HG02885 (cell line): ENCODE results near the gene CTCF.
"Not testable (repeated sequence)": the region's sequence is repeated elsewhere in the genome, so short reads cannot be mapped to it uniquely, and the experiment has no call there.

Source experiments
- ATAC-seq: cut with Tn5 transposase; IDR thresholded peaks from one replicate; pipeline ENCODE4 v1.9.1; 2021; ENCODE audit warnings: mild to moderate bottlenecking; ENCODE audit not compliant: unreplicated experiment, poor library complexity

Gene CTCF, protein sequence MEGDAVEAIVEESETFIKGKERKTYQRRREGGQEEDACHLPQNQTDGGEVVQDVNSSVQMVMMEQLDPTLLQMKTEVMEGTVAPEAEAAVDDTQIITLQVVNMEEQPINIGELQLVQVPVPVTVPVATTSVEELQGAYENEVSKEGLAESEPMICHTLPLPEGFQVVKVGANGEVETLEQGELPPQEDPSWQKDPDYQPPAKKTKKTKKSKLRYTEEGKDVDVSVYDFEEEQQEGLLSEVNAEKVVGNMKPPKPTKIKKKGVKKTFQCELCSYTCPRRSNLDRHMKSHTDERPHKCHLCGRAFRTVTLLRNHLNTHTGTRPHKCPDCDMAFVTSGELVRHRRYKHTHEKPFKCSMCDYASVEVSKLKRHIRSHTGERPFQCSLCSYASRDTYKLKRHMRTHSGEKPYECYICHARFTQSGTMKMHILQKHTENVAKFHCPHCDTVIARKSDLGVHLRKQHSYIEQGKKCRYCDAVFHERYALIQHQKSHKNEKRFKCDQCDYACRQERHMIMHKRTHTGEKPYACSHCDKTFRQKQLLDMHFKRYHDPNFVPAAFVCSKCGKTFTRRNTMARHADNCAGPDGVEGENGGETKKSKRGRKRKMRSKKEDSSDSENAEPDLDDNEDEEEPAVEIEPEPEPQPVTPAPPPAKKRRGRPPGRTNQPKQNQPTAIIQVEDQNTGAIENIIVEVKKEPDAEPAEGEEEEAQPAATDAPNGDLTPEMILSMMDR

DNA sequence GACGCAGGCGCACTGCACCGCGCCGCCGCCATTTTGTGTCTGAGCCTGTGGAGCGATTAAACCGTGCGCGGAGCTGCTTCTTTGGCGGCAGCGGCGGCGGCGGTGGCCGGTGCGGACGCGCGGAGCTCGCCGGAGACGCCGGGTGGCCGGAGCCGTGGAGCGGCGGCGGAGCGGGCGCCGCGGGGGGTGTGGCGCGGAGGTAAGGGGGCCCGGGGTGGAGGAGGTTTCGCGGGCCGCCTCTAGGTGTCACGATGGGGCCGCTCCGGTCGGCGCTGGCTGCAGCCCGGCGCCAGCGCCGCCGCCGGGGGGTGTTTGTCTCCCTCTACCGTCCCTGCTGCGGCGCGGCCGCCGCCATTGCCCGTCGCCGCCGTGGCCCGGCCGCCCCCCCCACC, at the start of gene CTCF:
Gene CTCF, plus strand, starts transcription at position 1 of the 392 bp plus-strand sequence. CDS start 48,307 bp downstream, outside the sequence.
- ATAC-seq: peak; percentile 63

DNA sequence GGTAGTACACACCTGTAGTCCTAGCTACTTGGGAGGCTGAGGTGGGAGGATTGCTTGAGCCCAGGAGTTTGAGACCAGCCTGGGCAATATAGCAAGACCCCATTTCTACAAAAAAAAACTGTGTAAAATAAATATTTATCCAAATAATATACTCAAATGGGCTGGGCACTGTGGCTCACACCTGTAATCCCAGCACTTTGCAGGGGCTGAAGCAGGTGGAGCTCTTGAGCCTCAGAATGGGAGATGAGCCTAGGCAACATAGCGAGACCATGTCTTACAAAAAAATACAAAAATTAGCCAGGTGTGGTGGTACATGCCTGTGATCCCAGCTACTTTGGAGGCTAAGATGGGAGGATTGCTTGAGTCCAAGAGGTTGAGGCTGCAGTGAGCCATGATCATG, 48.4 kb upstream of the CTCF start:
- ATAC-seq: not testable (repeated sequence)

DNA sequence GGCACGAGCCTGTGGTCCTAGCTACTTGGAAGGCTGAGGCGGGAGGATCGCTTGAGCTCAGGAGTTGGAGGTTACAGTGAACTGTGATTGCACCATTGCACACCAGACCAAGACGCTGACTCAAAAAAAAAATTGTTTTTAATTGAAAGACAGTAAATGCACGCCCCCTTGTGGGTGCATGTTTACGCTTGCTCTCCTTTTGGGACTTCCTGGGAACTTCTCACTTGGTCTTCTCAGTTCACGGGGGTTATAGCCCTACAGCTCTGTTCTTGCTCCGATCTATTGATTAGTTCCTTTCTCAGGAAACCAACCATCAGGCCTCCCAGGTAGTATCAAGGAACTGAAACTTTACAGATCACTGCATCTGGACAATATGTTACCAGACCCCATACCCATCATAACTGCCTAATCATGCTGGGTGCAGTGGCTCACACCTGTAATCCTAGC, 47.9 kb upstream of the CTCF start:
- ATAC-seq: peak; percentile 41

DNA sequence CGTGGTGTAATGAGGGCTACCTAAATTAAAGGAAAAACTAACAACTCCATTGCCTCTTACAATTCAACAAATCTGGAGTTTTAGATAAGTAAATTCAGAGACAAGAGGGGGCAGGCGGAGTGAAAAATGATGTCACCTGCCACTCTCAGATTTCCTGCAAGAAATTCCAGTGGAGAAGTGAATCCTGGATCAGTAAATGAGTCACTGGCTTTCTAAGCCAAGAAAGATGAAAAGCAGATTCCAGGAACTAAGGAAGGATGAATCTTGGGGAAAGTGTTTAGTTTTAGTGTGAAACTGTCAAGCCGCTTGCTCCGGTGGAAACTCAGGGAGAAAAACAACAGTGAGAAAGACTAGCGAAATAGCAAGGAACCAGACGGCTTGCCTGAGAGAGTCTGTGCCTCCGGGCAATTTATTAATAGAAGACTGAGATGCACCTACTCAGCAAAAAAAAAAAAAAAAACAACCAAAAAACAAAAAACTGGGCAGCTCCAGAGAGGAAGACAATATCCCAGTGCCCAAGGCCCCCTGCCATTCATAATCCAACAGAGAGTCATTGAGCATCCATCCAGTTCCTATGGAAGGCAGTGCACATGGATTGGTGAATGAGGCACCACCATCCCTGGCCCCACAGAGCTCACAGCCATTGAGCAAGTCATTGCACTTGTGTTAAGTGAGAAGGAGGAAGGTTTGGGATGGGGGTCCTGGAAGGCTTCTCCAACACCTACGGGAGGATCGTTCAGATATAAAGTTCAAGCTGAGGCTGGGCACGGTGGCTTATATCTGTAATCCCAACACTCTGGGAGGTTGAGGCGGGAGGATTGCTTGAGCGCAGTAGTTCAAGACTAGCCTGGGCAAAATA, 45.8 kb upstream of the CTCF start:
- no peak for ATAC-seq

DNA sequence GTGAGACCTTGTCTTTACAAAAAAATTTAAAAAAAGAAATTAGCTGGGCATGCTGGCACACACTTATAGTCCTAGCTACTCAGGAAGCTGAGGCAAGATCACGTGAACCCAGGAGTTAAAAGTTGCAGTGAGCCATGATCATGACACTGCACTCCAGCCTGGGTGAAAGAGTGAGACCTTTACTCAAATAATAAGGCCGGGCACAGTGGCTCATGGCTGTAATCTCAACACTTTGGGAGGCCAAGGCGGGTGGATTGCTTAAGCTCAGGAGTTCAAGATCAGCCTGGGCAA, 45.2 kb upstream of the CTCF start:
- no peak for ATAC-seq

DNA sequence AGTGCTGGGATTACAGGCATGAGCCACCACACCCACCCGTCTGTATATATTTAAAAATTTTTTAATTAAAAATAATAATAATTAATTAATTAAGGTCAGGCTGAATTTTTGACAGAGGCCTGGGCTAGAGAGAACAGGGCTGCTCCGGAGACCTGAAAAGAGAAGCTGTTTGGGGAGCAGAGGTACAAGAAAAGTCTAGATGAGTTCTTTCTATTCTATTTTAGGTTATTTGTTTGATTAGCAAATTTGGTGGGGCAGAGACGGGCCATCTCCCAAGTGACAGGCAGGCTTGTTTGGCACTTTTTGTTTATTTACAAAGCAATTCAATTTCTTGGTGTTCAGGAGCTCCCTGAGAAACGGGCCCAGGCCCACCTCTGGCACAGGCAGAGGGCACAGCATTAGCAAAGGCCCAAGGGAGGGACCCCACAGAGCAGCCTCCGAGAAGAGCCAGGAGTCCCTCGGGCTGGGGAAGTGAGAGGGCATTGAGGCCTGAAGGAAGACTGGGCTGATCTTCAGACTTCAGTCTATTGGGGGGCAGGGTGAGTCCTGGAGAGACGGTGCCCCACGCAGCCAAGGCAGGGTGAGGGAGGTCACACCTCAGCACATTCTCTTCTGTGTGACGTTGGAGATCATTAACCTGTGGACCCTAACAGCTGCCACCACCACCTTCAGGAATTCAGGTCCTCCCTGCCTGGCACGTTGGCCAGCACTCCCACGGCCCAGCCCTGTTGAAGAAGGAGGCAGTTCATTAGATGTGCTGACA, 44.5 kb upstream of the CTCF start:
- peak; percentile 50 for ATAC-seq

DNA sequence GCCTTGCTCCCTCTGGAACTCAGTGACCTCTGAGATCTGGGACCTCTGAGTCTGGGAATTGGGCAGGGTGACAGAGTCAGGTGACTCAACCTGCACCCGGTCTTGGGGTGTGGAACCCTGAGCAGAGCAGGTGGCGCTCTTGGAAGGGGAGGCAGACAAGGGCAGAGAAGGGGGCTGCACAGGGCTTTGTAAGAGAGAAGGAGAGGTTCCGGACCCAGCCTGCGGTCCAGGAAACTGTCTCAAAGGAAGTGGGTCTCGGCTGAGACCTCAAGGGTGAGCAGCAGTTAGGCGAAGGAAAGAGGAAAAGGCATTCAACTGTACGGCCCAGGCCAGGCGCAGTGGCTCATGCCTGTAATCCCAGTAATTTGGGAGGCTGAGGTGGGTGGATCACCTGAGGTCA, 43.6 kb upstream of the CTCF start:
- no peak for ATAC-seq

DNA sequence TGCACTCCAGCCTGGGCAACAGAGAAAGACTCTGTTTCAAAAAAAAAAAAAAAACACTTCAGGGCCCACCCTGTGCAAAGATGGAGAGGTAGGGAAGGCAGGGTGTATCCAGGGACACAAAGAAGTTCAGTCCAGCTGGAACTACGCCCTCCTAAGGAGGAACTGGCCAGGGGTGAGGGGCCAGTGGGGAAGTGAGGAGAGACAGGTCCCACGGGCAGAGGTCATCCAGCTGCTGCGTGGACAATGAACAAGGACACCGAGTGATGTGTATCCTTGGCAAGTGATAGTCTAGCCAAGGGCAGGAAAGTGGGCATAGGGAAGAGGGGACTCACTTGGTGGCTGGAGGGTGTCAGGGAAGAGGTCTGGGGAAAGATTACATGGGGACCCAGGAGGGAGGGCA, 43.1 kb upstream of the CTCF start:
- ATAC-seq: no peak

DNA sequence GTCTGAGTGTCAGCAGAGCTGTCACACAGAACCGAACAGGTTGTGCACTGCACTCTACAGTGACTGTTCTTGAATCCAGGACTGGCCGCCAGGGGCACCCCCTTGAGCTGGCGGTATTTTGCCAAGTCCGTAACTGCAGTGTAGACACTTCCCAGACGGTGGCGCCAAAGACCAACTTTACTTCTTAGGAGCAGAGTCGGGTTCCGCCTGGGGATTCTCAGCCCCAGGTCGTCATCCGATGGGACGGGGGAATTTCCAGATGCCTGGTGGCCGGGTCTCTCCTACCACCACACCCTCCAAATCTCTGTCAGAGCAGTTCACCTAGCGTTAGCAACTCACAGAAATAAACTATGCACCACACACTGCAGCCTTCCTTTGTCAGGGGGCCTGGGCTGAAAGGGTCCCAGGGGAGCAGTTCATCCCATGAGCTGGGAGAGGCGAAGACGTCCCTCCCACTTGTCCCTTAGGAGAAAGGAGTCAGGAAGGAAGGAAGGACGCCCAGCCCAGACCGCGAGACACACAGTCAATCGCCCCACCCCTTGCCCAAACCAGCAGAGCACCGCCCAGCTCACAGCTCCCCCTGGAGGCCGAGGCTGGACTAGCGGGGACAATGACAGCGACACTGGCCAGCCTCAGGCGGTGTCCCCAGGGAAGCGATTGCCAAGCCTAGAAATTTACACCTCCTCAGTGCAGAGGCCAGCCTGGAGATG, 41.1 kb upstream of the CTCF start:
- peak; percentile 73 for ATAC-seq

DNA sequence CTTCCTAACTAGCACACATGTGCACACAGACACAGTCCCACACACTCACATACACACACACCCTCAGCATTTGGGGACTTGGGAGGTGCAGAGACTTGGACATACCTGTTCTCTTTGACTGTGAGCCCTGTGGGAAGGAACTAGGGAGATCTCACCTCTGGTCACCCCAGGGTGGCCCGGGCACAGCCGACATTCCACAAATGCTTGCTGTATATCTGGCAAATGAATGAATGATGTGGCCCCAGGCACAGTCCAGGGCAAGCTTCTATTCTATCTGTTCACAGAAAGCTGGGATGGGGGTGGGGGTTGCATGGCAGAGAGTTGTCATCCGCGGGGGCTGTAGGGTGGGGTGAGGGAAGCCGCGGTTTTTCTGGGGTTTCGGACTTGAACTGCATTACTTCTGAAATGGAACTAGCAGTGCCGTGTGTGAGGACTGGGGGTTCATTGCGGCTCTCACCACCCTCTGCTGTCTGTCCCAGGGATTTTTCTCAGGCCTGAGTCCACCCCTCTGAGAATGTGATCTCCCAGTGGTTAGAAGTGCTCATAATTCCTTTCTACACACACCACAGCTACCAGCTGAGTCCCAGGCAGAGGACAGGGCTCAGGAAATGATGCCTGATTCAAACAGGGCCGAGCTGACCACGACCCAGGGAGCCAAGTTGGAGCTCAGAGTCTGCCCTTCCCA, 37.0 kb upstream of the CTCF start:
- no peak for ATAC-seq

DNA sequence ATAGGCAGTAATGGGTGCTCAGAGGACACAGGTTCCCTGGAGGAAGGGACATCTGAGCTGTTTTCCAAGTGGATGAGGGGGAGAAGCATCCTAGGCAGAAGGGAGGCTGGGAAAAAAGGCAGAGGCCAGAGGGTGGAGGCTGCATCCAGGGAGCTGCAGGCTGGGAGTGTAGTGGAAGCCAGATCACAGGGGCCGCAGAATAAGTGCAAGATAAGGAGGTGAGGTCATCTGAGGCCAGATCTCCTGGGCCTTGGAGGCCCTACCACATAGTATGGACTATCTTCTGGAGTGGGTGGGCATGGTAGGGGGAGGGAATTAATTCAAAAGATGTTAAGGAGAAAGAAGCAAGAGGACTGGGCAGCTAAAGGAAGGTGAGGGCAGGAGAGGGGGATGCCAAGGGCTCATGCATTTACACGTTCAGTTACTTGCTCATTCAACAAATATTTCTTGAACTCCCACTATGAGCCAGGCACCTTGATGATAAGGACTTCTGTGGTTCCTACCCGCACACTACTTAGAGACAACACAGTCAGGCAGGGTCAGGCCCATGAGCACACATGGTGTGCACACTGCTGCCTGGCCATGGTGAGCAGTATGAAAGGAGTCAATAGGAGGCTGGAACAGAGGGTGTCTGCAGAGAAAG, 36.1 kb upstream of the CTCF start:
- no peak for ATAC-seq

DNA sequence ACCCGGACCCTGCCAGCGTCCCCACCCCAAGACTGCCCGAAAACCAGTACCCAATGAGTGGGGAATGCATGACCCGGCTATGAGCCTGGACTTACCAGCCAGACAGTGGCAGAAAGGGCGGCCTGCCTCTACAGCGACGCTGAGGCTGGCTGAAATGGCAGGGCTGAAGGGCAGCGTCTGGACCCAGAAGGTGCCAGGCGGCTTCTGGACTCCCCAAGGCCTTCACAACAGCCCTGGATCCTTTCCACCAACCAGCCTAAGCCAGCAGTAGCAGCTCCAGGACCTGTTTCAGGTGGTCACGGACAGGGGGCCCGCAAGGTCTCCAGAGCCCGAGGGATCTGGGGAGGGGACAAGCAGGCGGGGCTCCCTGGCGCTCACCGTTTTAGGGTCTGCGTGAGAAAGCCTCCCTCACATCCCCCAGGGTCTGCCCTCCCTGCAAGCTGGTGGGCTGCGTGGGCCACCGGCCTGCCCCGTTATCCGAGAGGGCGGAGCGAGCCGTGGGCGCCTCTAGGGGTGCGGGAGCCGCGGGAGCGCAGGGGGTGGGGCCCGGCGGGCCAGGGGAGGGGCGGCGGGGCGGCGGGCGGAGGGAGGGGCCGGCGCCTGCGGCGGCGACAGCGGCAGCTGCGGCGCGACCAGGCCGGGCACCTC, 34.0 kb upstream of the CTCF start, which contains the start of gene RIPOR1:
Gene RIPOR1, plus strand, starts transcription at position 608 of the 648 bp plus-strand sequence. CDS start 9,618 bp downstream, outside the sequence.
- ATAC-seq: peak; percentile 52

DNA sequence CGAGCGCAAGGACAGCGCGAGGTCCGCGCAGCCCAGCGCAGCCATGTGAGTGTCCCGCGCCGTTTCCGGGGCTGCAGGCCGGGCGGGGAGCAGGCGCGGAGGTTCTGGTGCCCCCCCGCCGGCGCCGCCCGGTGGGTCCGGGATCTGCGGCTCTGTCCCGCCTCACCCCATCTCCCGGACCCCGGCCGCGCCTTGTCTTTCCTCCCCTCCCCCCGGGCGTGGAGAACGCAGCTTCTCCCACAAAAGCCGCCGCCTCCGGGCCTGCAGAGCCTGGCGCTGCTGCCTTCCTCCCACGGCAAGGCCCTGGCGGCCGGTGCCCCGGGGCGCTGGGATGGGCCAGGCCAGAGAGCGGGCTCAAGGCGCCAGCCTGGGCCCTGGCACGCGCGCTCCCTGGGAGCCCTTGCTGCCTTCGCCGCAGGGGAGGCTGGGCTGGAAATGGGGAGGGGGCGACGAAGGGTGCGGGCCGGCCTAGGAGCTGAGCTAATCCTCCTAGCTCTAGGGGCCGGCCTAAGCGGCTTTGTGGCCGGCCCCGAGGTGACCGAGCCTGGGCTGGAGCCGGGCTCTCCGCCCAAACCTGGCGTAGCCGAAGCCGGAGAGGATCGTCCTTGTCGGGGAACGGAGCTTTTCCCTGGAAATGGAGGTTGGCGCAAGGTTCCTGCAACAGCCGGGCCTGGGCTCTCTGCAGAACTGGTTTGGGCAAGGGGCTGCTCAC, 33.3 kb upstream of the CTCF start:
- peak; percentile 21 for ATAC-seq

DNA sequence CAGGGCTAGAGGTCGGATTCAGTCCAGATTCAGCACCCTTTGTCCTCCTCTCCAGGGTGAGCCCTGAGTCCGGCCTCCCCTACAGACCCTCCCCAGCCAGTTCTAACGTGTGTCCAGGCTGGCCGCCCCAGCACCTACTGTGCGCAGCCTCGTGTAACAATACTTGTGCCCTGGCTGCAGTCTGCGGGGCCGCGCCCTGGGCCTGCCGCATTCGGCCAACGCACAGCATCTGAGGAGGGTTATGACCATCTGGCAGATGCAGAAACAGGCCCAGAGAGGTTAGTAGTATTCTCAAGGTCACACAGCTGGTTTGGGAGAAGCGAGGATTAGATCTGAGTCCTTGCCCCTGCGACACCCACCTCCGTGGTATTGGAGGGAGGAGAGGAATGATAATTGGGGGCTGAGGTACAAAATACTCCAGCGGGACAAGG, 32.7 kb upstream of the CTCF start:
- no peak for ATAC-seq

DNA sequence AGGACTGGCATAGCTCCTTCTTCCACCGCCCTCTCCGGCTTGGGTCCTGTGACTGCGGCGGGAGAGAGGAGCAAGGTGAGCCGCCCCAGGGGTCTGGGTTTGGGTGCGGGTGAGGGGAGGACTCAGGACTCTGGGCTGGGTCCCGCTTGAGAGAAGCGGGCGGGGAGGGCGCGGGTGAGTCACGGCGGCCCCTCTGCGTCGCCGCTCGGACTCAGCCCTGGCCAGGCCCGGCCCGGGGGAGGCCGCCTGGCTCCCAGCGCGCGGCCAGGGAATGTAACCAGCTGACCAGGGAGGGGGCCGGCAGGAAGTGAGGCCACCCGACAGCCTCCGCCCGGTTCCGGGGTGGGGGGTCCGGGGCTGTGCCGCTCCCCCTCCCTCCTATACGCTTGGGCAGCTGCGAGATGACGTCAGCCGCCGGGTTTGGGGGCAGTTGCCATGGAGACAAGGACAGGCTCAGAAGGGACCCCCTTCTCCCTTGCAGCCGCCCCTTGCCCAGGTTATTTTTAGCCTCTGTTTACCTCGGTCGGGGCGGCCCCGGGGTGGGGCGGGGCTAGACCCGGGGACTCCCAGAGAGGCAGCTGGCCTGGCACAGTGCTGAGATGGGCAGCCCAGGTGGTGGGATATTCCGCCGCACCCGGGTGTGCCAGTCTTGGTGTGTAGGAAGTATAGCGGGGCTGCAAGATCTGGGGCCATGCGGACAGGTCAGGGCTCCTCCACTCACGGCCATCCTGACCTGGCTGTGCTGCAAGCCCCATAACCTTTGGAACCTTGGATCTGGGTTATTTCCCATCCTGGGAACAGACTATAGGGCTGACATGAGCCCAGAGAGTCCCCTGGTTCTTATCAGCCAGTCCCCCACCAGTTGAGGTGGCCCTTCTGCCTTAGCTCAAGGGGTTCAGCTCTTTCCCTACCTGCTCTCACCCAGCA, 32.0 kb upstream of the CTCF start:
- ATAC-seq: peak; percentile 34

DNA sequence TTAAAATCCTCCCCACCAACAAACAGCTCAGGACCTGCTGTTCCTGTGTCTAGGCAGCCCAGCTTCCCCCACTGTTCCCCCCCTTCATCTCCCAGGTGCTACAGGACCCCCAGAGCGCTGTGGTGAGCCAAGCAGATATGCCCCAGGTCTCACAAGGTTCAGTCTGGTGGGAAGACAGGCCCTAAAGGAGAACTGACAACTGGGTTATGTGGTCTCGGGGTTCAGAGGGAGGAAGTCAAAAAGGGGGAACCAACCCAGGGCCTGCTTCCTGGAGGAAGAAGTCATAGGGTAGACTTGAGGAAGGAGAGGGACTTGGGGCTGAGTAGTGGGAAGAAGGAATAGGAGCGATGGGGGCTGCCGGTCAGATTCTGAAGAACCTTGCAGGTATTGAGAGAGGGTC, 31.1 kb upstream of the CTCF start:
- no peak for ATAC-seq
